HL-60 (cell line): ENCODE results near the gene MUSK.

Source experiments
- DNase-seq, 2 experiments: peaks; one replicate each; pipeline ENCODE4 v3.0.0-alpha.2; 2010 to 2020; ENCODE audit warnings: low read depth in 1 of 2, low spot score in 1 of 2
- H3K27ac ChIP-seq: fragments of 250-450 bp; sonication (Bioruptor Pico); replicated peaks from 2 replicates; pipeline ENCODE4 v1.5.1; 2020; ENCODE audit warnings: mild to moderate bottlenecking, moderate library complexity
- H3K27me3 ChIP-seq: fragments of 250-450 bp; sonication (Bioruptor Pico); 2 replicates; pipeline ENCODE4 v1.5.1; 2021; ENCODE audit warnings: mild to moderate bottlenecking, moderate library complexity; ENCODE audit not compliant: insufficient read depth, poor library complexity, severe bottlenecking
- H3K4me3 ChIP-seq: replicated peaks from 2 replicates; pipeline ENCODE4 v1.5.1; 2011; ENCODE audit warnings: mild to moderate bottlenecking, control low read depth, low read length; ENCODE audit not compliant: insufficient read depth
- GABPA ChIP-seq: IDR thresholded peaks from 2 replicates; pipeline ENCODE4 v1.6.1; 2012; ENCODE audit warnings: low read depth
- POLR2AphosphoS5 ChIP-seq: IDR thresholded peaks from 2 replicates; pipeline ENCODE4 v1.6.1; 2012; ENCODE audit warnings: low read depth
- REST ChIP-seq: IDR thresholded peaks from 2 replicates; pipeline ENCODE4 v1.6.1; 2012; ENCODE audit warnings: low read depth; ENCODE audit not compliant: insufficient replicate concordance
- SPI1 ChIP-seq: IDR thresholded peaks from 2 replicates; pipeline ENCODE4 v1.6.1; 2012; ENCODE audit warnings: low read depth, mild to moderate bottlenecking, borderline replicate concordance
- TF ChIP-seq, protein P1 (sequence below): IDR thresholded peaks from one replicate; pipeline ENCODE4 v1.5.1; 2011; ENCODE audit warnings: low read length, control low read depth, inconsistent platforms; ENCODE audit not compliant: insufficient read depth

The MUSK gene

GRCh38 chr9:110638381-110638954 is 30.1 kb upstream of the MUSK start:
- H3K27me3 ChIP-seq, result no peaks in the 10 kb centered on the region
- DNase-seq, result no peak
- TF ChIP-seq REST, result no peak
- TF ChIP-seq, protein P1, sequence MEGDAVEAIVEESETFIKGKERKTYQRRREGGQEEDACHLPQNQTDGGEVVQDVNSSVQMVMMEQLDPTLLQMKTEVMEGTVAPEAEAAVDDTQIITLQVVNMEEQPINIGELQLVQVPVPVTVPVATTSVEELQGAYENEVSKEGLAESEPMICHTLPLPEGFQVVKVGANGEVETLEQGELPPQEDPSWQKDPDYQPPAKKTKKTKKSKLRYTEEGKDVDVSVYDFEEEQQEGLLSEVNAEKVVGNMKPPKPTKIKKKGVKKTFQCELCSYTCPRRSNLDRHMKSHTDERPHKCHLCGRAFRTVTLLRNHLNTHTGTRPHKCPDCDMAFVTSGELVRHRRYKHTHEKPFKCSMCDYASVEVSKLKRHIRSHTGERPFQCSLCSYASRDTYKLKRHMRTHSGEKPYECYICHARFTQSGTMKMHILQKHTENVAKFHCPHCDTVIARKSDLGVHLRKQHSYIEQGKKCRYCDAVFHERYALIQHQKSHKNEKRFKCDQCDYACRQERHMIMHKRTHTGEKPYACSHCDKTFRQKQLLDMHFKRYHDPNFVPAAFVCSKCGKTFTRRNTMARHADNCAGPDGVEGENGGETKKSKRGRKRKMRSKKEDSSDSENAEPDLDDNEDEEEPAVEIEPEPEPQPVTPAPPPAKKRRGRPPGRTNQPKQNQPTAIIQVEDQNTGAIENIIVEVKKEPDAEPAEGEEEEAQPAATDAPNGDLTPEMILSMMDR, result no peak
- H3K27ac ChIP-seq, result no peak overlapping the region
- H3K4me3 ChIP-seq, result no peak overlapping the region

GRCh38 chr9:110640736-110641135 is 27.9 kb upstream of the MUSK start:
- Histone ChIP-seq H3K27ac (no peak overlapping the region), H3K4me3 (no peak overlapping the region), H3K27me3 (no peaks in the 10 kb centered on the region)
- DNase-seq, result no peak
- TF ChIP-seq, protein P1, result no peak
- no peak for TF ChIP-seq SPI1
- TF ChIP-seq GABPA, result no peak
- no peak for TF ChIP-seq REST
- no peak for TF ChIP-seq POLR2AphosphoS5

- no peak overlapping the region for H3K27ac ChIP-seq
- no peak overlapping the region for H3K4me3 ChIP-seq
- TF ChIP-seq POLR2AphosphoS5, result no peak
- TF ChIP-seq, protein P1, result no peak
- no peak for TF ChIP-seq REST
- no peak for TF ChIP-seq GABPA
- no peak for TF ChIP-seq SPI1
- no peak for DNase-seq
- H3K27me3 ChIP-seq, result no peaks in the 10 kb centered on the region
Observed at GRCh38 chr9:110641293-110641692, 27.3 kb upstream of the MUSK start.
